Duodenal mucosa (tissue), 2 donors: ENCODE data around the gene LASP1.
A peak's percentile ranks its signal among the peaks of the same experiment; 100 is the strongest.
"Not testable (repeated sequence)": the region's sequence is repeated elsewhere in the genome, so short reads cannot be mapped to it uniquely, and the experiment has no call there.

Experiments
- H3K27ac ChIP-seq: one replicate; pipeline ENCODE4 v1.7.0; 2013; ENCODE audit warnings: low read depth, low read length
- H3K27me3 ChIP-seq, 2 donors: one replicate each; pipeline ENCODE4 v1.7.0; 2013; ENCODE audit warnings: low read length in 2 of 2, control low read depth in 1 of 2; ENCODE audit not compliant: insufficient read depth in 2 of 2, control insufficient read depth in 1 of 2
- H3K36me3 ChIP-seq, 2 donors: one replicate each; pipeline ENCODE4 v1.7.0; 2013; ENCODE audit warnings: low read length in 2 of 2, control low read depth in 1 of 2; ENCODE audit not compliant: insufficient read depth in 2 of 2, control insufficient read depth in 1 of 2
- H3K4me1 ChIP-seq, 2 donors: one replicate each; pipeline ENCODE4 v1.7.0; 2013; ENCODE audit warnings: low read length in 2 of 2, control low read depth in 1 of 2; ENCODE audit not compliant: insufficient read depth in 2 of 2, control insufficient read depth in 1 of 2
- H3K4me3 ChIP-seq, 2 donors: one replicate each; pipeline ENCODE4 v1.7.0; 2013; ENCODE audit warnings: low read length in 2 of 2, low read depth in 1 of 2
- H3K9ac ChIP-seq, 2 donors: one replicate each; pipeline ENCODE4 v1.7.0; 2013; ENCODE audit warnings: low read length in 2 of 2, low read depth in 1 of 2
- H3K9me3 ChIP-seq, 2 donors: one replicate each; pipeline ENCODE4 v1.7.0; 2013; ENCODE audit warnings: low read length in 2 of 2, control low read depth in 1 of 2; ENCODE audit not compliant: control insufficient read depth in 1 of 2

Gene LASP1

GRCh38 chr17:38907930-38908675, 38.2 kb downstream of the LASP1 start:
- H3K27ac ChIP-seq: no peak overlapping the region
- H3K4me1 ChIP-seq: peaks cover 23 to 29% of the 10 kb centered on the region in 2 donors

DNA sequence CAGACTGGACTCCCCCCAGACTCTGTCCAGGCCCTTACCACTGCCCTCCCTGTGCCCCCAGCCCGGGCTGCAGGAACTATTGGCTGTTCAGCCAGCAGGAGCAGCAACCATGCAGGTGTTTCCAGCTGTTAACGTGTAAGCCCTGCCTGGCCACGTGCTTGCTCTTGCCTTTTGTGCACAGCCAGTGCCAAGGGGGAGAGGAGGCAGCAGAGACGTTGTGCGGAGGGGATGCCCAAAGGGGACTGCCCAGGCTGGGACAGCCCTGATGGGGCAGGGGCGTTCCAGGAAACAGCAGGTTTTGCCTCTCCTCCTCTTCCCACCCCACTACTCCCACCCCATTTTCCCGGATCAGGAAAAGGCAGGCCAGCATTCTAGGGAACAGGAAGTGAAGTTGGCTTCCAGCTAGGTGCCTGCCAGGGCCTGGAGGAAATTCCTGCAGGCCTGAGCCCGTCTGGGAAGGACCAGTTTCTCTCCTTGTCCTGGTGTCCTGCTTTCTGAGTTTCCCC, 38.9 kb downstream of the LASP1 start:
- no peak overlapping the region for H3K27ac ChIP-seq
- H3K27me3 ChIP-seq: no peaks in the 10 kb centered on the region
- H3K36me3 ChIP-seq: peaks cover 19 to 59% of the 10 kb centered on the region in 2 donors
- H3K9me3 ChIP-seq: no peaks in the 10 kb centered on the region
- no peak overlapping the region for H3K4me3 ChIP-seq
- H3K9ac ChIP-seq: no peak overlapping the region
- H3K4me1 ChIP-seq: peaks cover 23 to 29% of the 10 kb centered on the region in 2 donors

More at GRCh38 chr17:38907930-38908675, 38.2 kb downstream of the LASP1 start:
- H3K9ac ChIP-seq: no peak overlapping the region
- H3K9me3 ChIP-seq: no peaks in the 10 kb centered on the region
- H3K4me3 ChIP-seq: no peak overlapping the region
- H3K36me3 ChIP-seq: peaks cover 20 to 62% of the 10 kb centered on the region in 2 donors
- H3K27me3 ChIP-seq: no peaks in the 10 kb centered on the region

- peaks cover 16 to 61% of the 10 kb centered on the region in 2 donors for H3K36me3 ChIP-seq
- H3K4me1 ChIP-seq: peaks cover 38 to 43% of the 10 kb centered on the region in 2 donors
- H3K27ac ChIP-seq: no peak overlapping the region
- no peak overlapping the region for H3K4me3 ChIP-seq
- H3K27me3 ChIP-seq: no peaks in the 10 kb centered on the region
- H3K9ac ChIP-seq: no peak overlapping the region
- no peaks in the 10 kb centered on the region for H3K9me3 ChIP-seq
These were observed 40.5 kb downstream of the LASP1 start for GRCh38 chr17:38910325-38910724.

DNA sequence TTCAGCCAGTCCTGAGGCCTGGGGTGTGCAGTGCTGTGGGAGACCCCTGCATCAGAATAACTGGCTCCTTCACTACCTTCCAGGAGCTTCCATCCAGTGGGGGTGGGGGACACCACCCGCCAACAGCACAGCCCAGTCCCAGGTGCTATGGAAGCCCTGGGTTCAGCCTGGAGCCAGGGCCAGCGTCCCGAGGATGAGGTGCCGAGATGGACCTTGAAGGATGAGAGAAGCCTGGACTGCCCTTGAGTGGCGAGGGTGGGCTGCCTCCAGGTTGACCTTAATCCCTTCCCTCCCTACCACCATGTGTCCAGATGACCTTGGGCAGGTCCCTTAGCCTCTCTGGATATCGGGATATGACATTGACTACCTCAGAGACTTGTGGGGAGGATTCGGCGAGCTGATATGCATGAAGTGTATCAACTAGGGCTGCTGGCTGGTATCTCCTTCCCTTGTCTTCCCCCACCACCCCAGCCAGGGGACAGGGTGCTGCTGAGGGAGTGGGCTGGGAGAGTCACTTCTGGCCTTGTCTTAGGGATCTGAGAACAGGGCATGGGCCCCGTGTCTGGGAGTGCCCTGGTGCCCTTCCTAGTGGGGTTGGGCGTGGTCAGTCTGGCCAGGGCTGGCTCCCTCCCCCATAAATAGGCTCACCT, 41.3 kb downstream of the LASP1 start:
- H3K4me3 ChIP-seq: no peak overlapping the region
- H3K4me1 ChIP-seq: peaks cover 39 to 50% of the 10 kb centered on the region in 2 donors
- no peaks in the 10 kb centered on the region for H3K9me3 ChIP-seq
- no peak overlapping the region for H3K27ac ChIP-seq
- peaks cover 22 to 70% of the 10 kb centered on the region in 2 donors for H3K36me3 ChIP-seq
- no peaks in the 10 kb centered on the region for H3K27me3 ChIP-seq
- no peak overlapping the region for H3K9ac ChIP-seq

- not testable (repeated sequence) for H3K9me3 ChIP-seq, H3K9ac ChIP-seq, H3K27ac ChIP-seq, H3K27me3 ChIP-seq, H3K4me3 ChIP-seq
- Histone ChIP-seq H3K36me3 (peaks cover 20 to 72% of the 10 kb centered on the region in 2 donors), H3K4me1 (peaks cover 36 to 50% of the 10 kb centered on the region in 2 donors)
These were observed 41.8 kb downstream of the LASP1 start for GRCh38 chr17:38911731-38912081.

DNA sequence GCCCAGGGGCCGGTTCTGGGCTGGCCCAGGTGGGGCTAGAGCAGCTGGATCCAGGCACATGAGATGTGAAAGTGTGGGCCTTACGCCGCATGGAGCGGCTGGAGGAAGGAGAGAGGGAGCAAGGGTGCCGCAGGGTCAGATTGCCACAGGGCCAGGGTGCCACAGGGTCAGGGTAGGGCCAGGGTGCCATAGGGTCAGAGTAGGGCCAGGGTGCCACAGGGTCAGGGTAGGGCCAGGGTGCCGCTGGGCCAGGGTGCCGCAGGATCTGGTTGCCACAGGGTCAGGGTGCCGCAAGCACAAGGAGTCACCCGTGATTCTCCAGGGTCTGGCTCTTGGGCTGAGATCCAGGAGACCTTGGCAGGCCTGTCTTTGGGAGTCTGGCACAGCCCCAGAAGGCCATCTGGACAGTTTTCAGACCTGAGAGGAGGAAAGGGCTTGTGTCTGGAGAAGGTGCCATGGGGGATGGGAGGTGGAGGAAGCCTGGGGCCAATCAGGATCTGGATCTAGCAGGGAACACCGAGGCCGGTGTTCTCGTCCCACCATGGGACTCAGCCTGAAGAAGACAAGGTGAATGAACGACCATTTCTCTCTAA, 42.5 kb downstream of the LASP1 start:
- Histone ChIP-seq H3K27me3 (no peaks in the 10 kb centered on the region), H3K36me3 (peaks cover 18 to 75% of the 10 kb centered on the region in 2 donors), H3K4me3 (no peak overlapping the region), H3K4me1 (peaks cover 33 to 46% of the 10 kb centered on the region in 2 donors), H3K9ac (no peak overlapping the region), H3K27ac (no peak overlapping the region), H3K9me3 (no peaks in the 10 kb centered on the region)

DNA sequence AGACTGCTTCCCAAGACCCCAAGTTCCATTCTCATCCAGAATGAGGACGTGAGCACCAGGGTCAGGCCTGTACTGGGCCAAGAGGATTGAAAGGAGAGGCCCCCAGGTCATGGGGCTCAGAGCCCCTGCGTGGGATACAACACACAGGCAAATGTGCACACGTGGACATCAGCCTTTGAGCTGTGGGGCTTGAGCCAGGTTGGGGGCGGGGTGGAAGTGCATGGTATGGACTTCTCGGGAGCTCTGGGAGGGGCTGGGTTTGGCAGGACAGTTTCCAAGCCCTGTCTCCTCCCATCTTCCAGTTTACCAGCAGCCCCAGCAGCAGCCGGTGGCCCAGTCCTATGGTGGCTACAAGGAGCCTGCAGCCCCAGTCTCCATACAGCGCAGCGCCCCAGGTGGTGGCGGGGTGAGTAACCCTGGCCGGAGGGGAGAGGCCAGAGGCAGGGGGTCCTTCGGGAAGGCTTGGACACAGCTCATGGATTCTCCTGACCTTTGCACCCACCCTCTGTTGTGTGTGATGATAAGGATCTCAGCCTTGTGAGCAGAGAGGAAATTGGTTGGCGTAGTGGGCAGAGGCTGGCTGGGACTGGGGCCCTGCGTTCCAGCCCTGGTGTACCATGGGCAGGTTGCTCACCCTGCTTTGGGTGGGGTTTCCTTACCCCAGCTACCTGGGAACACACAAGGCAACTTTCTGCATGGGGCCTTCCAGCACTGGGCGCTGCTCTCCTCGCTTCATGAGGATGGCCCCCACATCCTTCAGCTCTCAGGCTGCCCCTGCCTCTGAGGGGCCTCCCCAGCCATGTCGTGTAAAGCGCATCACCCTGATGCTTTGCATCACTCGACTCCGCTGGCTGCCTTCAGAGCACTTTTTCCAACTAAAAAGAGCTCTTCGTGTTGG, 45.1 kb downstream of the LASP1 start:
- no peak overlapping the region for H3K27ac ChIP-seq

DNA sequence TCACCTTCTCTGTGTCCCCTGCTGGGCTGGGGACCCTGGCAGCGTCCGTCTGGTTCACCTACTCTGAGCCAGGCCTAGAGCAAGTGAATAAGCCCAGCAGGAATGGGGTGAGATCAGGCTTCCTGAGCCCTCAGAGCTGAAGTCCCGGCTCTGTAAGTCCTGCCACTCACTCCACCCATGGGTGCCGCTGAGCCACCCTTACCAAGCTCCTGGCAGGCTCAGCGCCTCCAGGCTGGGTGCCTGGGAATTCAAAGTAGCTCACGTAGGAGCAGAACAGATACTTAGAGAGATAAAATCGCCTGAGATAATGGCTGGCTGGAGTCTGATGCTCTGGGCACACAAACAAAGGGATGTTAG, 45.8 kb downstream of the LASP1 start:
- H3K4me1 ChIP-seq: peaks cover 24 to 27% of the 10 kb centered on the region in 2 donors
- no peaks in the 10 kb centered on the region for H3K27me3 ChIP-seq
- peak overlapping the region in 1 of 2 donors; percentile 3 for H3K9ac ChIP-seq
- H3K36me3 ChIP-seq: peaks cover 40 to 89% of the 10 kb centered on the region in 2 donors
- no peaks in the 10 kb centered on the region for H3K9me3 ChIP-seq
- no peak overlapping the region for H3K4me3 ChIP-seq
- H3K27ac ChIP-seq: no peak overlapping the region

More for the DNA sequence above, 45.1 kb downstream of the LASP1 start:
- Histone ChIP-seq H3K36me3 (peaks cover 33 to 86% of the 10 kb centered on the region in 2 donors), H3K9me3 (no peaks in the 10 kb centered on the region), H3K4me1 (peaks cover 24 to 29% of the 10 kb centered on the region in 2 donors), H3K4me3 (no peak overlapping the region), H3K9ac (no peak overlapping the region), H3K27me3 (no peaks in the 10 kb centered on the region)

DNA sequence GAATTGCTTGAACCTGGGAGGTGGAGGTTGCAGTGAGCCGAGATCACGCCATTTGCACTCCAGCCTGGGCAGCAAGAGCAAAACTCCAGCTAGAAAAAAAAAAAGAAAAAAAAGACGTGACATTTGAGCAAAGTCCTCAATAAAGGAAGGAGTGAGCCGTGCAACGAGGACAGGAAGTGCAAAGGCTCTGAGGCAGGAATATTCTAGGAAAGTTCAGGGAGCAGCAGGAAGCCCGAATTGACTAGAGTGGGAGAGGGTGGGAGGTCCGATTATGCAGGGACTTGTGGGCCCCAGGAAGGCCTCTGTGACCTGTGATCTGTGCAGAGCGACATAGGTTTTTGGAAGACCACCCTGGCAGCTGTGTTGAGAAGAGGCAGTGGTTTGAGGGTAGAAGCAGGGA, 46.9 kb downstream of the LASP1 start:
- Histone ChIP-seq H3K36me3 (peaks cover 40 to 83% of the 10 kb centered on the region in 2 donors), H3K27ac (no peak overlapping the region), H3K9me3 (no peaks in the 10 kb centered on the region), H3K4me1 (peaks cover 20 to 27% of the 10 kb centered on the region in 2 donors), H3K27me3 (no peaks in the 10 kb centered on the region), H3K9ac (no peak overlapping the region), H3K4me3 (no peak overlapping the region)
